ENCODE data around the gene DAB2.
"Not testable (repeated sequence)": the region's sequence is repeated elsewhere in the genome, so short reads cannot be mapped to it uniquely, and the experiment has no call there.

DAB2 gene

DNA sequence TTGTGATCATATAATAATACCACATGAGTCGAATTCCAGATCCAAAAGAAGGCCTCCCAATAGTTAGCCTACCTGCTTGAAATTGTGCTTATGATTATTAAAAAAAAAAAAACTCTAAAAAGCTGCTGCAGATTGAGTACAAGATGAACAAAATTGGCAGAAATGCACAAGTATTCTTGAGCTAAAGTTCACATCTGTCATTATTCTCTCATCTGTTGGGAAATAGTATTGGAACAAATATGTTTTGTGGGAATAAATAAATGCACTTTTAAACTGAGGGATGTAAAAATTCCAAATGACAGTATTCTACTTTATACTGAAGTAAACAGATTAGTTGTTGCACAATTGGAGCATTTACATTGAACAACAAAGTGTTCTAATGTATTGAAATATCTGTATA lies 15.7 kb downstream of the DAB2 start:
- no peak overlapping the region for H2AFZ ChIP-seq
- no peak overlapping the region for H3K27ac ChIP-seq
- no peak overlapping the region for H3K9ac ChIP-seq
- no peak for TF ChIP-seq CTCF (IDR thresholded peaks at IDR 0.05)
- no peaks in the 10 kb centered on the region for H3K4me1 ChIP-seq
- no peaks in the 10 kb centered on the region for H3K27me3 ChIP-seq (ENCODE audit: control insufficient read depth, insufficient read depth, low read length)
- H3K4me2 ChIP-seq (ENCODE audit: low read length), result no peak overlapping the region
- no peaks in the 10 kb centered on the region for H3K79me2 ChIP-seq
- H3K9me3 ChIP-seq (ENCODE audit: control insufficient read depth, low read length), result no peaks in the 10 kb centered on the region
- no peak overlapping the region for H3K4me3 ChIP-seq (ENCODE audit: low read depth, low read length)
- no peaks in the 10 kb centered on the region for H3K36me3 ChIP-seq (ENCODE audit: control insufficient read depth, insufficient read depth, low read length)

- Histone ChIP-seq H3K36me3 (ENCODE audit: control insufficient read depth, insufficient read depth, low read length) (no peaks in the 10 kb centered on the region), H3K4me2 (ENCODE audit: low read length) (no peak overlapping the region), H3K27ac (no peak overlapping the region), H3K79me2 (no peaks in the 10 kb centered on the region), H3K4me3 (ENCODE audit: low read depth, low read length) (no peak overlapping the region), H3K9me3 (ENCODE audit: control insufficient read depth, low read length) (no peaks in the 10 kb centered on the region), H3K9ac (no peak overlapping the region), H2AFZ (no peak overlapping the region), H3K4me1 (peaks cover 7% of the 10 kb centered on the region), H3K27me3 (ENCODE audit: control insufficient read depth, insufficient read depth, low read length) (no peaks in the 10 kb centered on the region)
- TF ChIP-seq CTCF (IDR thresholded peaks at IDR 0.05), result no peak
Observed at GRCh38 chr5:39405083-39405843, 19.5 kb downstream of the DAB2 start.

DNA sequence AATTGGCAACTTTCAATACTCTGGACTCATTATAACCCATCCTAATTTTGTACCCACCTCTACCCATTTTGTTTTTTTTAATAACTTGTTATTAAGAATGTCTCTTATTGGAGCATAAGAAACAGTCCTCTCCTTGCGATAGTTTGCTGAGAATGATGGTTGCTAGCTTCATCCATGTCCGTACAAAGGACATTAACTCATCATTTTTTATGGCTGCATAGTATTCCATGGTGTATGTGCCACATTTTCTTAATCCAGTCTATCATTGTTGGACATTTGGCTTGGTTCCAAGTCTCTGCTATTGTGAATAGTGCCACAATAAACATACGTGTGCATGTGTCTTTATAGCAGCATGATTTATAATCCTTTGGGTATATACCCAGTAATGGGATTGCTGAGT lies 21.0 kb downstream of the DAB2 start:
- H3K36me3 ChIP-seq (ENCODE audit: control insufficient read depth, insufficient read depth, low read length); H3K4me3 ChIP-seq (ENCODE audit: low read depth, low read length); H3K27ac ChIP-seq; H3K9me3 ChIP-seq (ENCODE audit: control insufficient read depth, low read length); H3K27me3 ChIP-seq (ENCODE audit: control insufficient read depth, insufficient read depth, low read length); H2AFZ ChIP-seq; H3K9ac ChIP-seq; H3K4me2 ChIP-seq (ENCODE audit: low read length); H3K79me2 ChIP-seq; H3K4me1 ChIP-seq: not testable (repeated sequence)

- not testable (repeated sequence) for H3K36me3 ChIP-seq (ENCODE audit: control insufficient read depth, insufficient read depth, low read length); H3K79me2 ChIP-seq; H3K4me1 ChIP-seq; H3K27me3 ChIP-seq (ENCODE audit: control insufficient read depth, insufficient read depth, low read length); H3K4me2 ChIP-seq (ENCODE audit: low read length); H3K9me3 ChIP-seq (ENCODE audit: control insufficient read depth, low read length); H3K27ac ChIP-seq; H3K9ac ChIP-seq; H3K4me3 ChIP-seq (ENCODE audit: low read depth, low read length); H2AFZ ChIP-seq
Observed at GRCh38 chr5:39402140-39402539, 22.6 kb downstream of the DAB2 start.

DNA sequence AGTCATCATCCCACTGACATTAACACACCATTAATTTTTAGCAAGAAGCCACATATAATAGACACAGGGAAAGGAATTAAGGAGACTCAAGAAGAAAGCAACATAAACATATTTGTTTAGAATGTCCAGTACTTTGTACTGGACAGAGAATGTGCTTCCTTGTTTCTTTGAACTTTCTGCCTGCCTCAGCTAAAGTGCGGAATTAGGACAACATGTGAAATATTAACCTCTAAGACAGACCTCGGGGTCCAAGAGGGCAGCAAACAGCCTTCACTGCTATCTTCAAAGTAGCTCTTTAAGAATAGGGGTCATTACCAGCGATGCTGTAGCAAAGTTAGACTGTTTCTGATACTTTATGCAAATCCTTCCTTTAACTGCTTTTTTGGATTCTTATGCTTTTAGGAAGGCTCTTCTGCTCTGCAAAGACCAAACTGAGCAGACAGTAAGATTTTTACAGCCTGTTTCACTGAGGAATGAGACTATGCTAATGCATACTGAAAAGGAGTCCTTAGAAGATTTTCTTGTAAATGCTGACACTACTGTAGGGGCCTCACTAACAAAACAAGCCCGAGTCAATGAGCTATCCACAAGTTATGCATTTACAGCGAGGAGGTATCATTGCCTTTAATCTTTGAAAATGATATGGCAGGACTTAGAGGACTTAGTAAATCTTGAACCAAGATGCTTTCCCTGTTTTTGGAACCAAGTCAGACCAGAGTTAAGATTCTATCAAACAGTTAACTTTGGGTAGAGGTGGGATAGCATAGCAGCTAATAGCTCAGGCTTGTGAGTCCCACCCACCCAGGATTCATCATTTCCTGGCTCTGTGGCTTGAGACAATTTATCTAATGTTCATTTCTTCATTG lies 23.8 kb downstream of the DAB2 start:
- no peak overlapping the region for H3K9ac ChIP-seq
- H3K79me2 ChIP-seq, result no peaks in the 10 kb centered on the region
- no peak overlapping the region for H3K4me3 ChIP-seq (ENCODE audit: low read depth, low read length)
- no peaks in the 10 kb centered on the region for H3K27me3 ChIP-seq (ENCODE audit: control insufficient read depth, insufficient read depth, low read length)
- no peak overlapping the region for H3K27ac ChIP-seq
- no peak for TF ChIP-seq CTCF (IDR thresholded peaks at IDR 0.05)
- H2AFZ ChIP-seq, result peak overlapping the region; percentile 38
- peaks cover 7% of the 10 kb centered on the region for H3K4me1 ChIP-seq
- H3K4me2 ChIP-seq (ENCODE audit: low read length), result no peak overlapping the region
- H3K36me3 ChIP-seq (ENCODE audit: control insufficient read depth, insufficient read depth, low read length), result no peaks in the 10 kb centered on the region
- H3K9me3 ChIP-seq (ENCODE audit: control insufficient read depth, low read length), result no peaks in the 10 kb centered on the region
